ENCODE measurements around the gene C11orf24.

Gene C11orf24

DNA sequence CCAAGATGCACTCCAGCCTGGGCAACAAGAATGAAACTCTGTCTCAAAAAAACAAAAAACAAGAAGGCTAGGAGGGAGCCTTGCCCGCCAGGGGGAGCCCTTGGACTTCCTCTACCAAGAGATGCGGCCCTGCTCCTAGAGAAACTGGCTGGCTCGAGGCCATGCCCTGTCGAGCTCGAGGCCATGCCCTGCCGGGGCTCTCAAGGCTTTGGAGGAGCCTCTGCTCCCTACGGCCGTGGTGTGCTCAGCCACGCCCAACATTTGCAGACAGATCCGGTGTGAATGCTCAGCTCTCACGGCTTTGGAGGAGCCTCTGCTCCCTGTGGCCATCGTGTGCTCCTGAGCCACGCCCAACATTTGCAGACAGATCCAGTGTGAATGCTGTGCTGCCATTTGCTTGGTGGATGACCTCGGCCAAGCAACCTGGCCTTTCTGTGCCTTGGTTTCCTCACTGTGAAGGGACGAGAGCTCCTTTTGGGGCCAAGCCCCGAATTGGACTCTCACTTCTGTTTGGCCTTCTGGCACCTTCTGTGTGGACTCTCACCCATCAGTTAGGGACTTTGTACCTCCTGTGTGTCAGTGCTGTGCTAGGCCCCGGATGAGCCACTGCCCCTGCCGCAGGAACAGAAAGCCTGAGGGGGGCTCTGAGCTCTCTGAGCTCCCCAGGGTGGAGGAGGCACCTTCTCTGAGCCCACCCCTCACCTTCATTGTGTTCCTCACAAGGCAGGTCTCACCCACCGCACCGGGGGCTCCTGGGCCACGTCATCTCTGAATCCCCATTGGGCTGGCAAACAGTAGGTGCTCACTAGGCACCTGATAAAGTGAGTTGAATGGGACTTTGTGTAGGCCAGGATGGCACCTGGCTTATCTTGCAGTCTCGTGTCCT is 14.1 kb downstream of the C11orf24 start:
- Histone ChIP-seq H3K4me3 (ENCODE audit: low read depth, low read length) (no peak overlapping the region), H4K12ac (ENCODE audit: low read depth, low read length) (peak overlapping the region; percentile 13), H3K79me1 (ENCODE audit: low read length) (no peaks in the 10 kb centered on the region), H2AK5ac (ENCODE audit: low read length) (no peak overlapping the region), H3K36me3 (ENCODE audit: control insufficient read depth in 1 of 2, insufficient read depth in 2 of 2, low read length in 2 of 2) (peaks cover 16 to 21% of the 10 kb centered on the region in 2 experiments), H3K27ac (ENCODE audit: low read depth, low read length) (no peak overlapping the region), H3K9me3 (ENCODE audit: insufficient read depth, low read depth, low read length) (peaks cover 5% of the 10 kb centered on the region), H3K79me2 (ENCODE audit: control insufficient read depth, insufficient read depth, low read length, poor library complexity) (no peaks in the 10 kb centered on the region), H3K14ac (ENCODE audit: low read length) (no peak overlapping the region), H3K27me3 (ENCODE audit: insufficient read depth, low read length) (no peaks in the 10 kb centered on the region), H3K4me1 (ENCODE audit: control insufficient read depth in 1 of 2, insufficient read depth in 2 of 2, low read length in 2 of 2) (no peaks in the 10 kb centered on the region), H3K4ac (ENCODE audit: low read depth, low read length) (no peak overlapping the region), H4K91ac (ENCODE audit: low read depth, low read length) (no peak overlapping the region), H4K8ac (ENCODE audit: low read depth, low read length) (no peak overlapping the region), H3K4me2 (ENCODE audit: low read length) (no peak overlapping the region), H3K18ac (ENCODE audit: low read length) (no peak overlapping the region), H2BK12ac (ENCODE audit: low read length) (no peak overlapping the region), H3K23ac (ENCODE audit: low read length) (no peak overlapping the region), H2AFZ (ENCODE audit: insufficient read depth, low read length, poor library complexity) (peak overlapping the region; percentile 62), H3K9ac (ENCODE audit: low read length) (no peak overlapping the region), H2BK120ac (ENCODE audit: insufficient read depth, low read length, poor library complexity) (no peak overlapping the region), H2BK5ac (ENCODE audit: low read depth, low read length, poor library complexity) (no peak overlapping the region)
- peak; percentile 92 to 95 for DNase-seq
- WGBS (ENCODE audit: extremely low coverage, insufficient coverage, insufficient read length) = no CpG with 5 or more reads among the region's 22 CpGs

DNA sequence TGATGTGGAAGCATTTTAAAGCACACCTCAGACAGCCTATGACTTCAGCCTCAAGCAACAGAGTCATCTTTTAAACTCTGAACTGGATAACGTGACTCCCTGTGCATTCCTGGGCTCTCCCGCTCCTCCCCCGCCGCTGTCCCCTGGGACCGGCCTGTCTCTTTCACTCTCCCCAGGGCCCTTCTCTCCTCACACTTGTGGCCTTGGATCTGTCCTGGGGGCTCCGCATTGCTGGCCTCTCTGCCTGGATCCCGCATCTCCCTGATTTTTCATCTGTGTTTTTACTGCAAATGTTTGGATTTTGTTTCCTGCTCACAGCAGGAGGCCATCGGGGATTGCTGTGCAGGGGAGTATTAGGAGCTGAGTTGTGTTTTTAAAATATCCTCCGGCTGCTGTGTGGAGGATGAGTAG is 15.4 kb downstream of the C11orf24 start:
- H4K91ac ChIP-seq (ENCODE audit: low read depth, low read length) = no peak overlapping the region
- no peaks in the 10 kb centered on the region for H3K79me1 ChIP-seq (ENCODE audit: low read length)
- no peak overlapping the region for H2BK120ac ChIP-seq (ENCODE audit: insufficient read depth, low read length, poor library complexity)
- no peak overlapping the region for H2AK5ac ChIP-seq (ENCODE audit: low read length)
- peaks cover 3 to 7% of the 10 kb centered on the region in 2 experiments for H3K36me3 ChIP-seq (ENCODE audit: control insufficient read depth in 1 of 2, insufficient read depth in 2 of 2, low read length in 2 of 2)
- no peak overlapping the region for H3K18ac ChIP-seq (ENCODE audit: low read length)
- H3K4me3 ChIP-seq (ENCODE audit: low read depth, low read length) = no peak overlapping the region
- H3K9ac ChIP-seq (ENCODE audit: low read length) = no peak overlapping the region
- H3K4me2 ChIP-seq (ENCODE audit: low read length) = no peak overlapping the region
- no peak overlapping the region for H4K12ac ChIP-seq (ENCODE audit: low read depth, low read length)
- H3K27me3 ChIP-seq (ENCODE audit: insufficient read depth, low read length) = no peaks in the 10 kb centered on the region
- H3K23ac ChIP-seq (ENCODE audit: low read length) = no peak overlapping the region
- no peaks in the 10 kb centered on the region for H3K4me1 ChIP-seq (ENCODE audit: control insufficient read depth in 1 of 2, insufficient read depth in 2 of 2, low read length in 2 of 2)
- no peak overlapping the region for H2BK12ac ChIP-seq (ENCODE audit: low read length)
- H3K14ac ChIP-seq (ENCODE audit: low read length) = no peak overlapping the region
- H3K79me2 ChIP-seq (ENCODE audit: control insufficient read depth, insufficient read depth, low read length, poor library complexity) = no peaks in the 10 kb centered on the region
- no peak for DNase-seq
- no peak overlapping the region for H2AFZ ChIP-seq (ENCODE audit: insufficient read depth, low read length, poor library complexity)
- no peak overlapping the region for H2BK5ac ChIP-seq (ENCODE audit: low read depth, low read length, poor library complexity)
- WGBS (ENCODE audit: extremely low coverage, insufficient coverage, insufficient read length) = no CpG with 5 or more reads among the region's 9 CpGs
- H3K9me3 ChIP-seq (ENCODE audit: insufficient read depth, low read depth, low read length) = peaks cover 5% of the 10 kb centered on the region
- no peak overlapping the region for H3K4ac ChIP-seq (ENCODE audit: low read depth, low read length)
- H3K27ac ChIP-seq (ENCODE audit: low read depth, low read length) = no peak overlapping the region
- no peak overlapping the region for H4K8ac ChIP-seq (ENCODE audit: low read depth, low read length)

DNA sequence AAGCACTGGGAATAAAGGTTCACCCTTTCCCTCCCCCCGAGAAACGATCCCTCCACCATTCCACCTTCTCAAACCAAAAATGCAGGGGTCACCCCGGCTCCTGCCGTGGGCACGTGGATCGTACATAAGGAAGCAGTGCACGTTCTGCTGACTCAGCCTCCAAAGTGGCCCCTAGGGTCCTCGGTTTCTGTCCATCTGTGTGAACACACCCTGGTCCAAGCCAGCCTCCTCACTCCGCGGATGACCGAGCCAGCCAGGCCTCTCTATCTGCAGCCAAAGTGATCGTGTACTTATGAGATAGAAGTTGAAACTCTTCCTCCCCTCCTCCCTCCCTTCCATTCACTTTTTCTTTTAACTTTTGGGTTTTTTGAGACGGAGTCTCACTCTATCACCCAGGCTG is 16.2 kb downstream of the C11orf24 start:
- Histone ChIP-seq H4K12ac (ENCODE audit: low read depth, low read length) (no peak overlapping the region), H3K27ac (ENCODE audit: low read depth, low read length) (no peak overlapping the region), H3K79me2 (ENCODE audit: control insufficient read depth, insufficient read depth, low read length, poor library complexity) (no peaks in the 10 kb centered on the region), H2BK5ac (ENCODE audit: low read depth, low read length, poor library complexity) (no peak overlapping the region), H3K14ac (ENCODE audit: low read length) (no peak overlapping the region), H3K79me1 (ENCODE audit: low read length) (no peaks in the 10 kb centered on the region), H3K23ac (ENCODE audit: low read length) (no peak overlapping the region), H3K4me3 (ENCODE audit: low read depth, low read length) (no peak overlapping the region), H3K4ac (ENCODE audit: low read depth, low read length) (no peak overlapping the region), H4K8ac (ENCODE audit: low read depth, low read length) (no peak overlapping the region), H3K27me3 (ENCODE audit: insufficient read depth, low read length) (no peaks in the 10 kb centered on the region), H2AK5ac (ENCODE audit: low read length) (no peak overlapping the region), H3K9me3 (ENCODE audit: insufficient read depth, low read depth, low read length) (peaks cover 4% of the 10 kb centered on the region), H3K4me1 (ENCODE audit: control insufficient read depth in 1 of 2, insufficient read depth in 2 of 2, low read length in 2 of 2) (no peaks in the 10 kb centered on the region), H2BK120ac (ENCODE audit: insufficient read depth, low read length, poor library complexity) (no peak overlapping the region), H4K91ac (ENCODE audit: low read depth, low read length) (no peak overlapping the region), H3K36me3 (ENCODE audit: control insufficient read depth in 1 of 2, insufficient read depth in 2 of 2, low read length in 2 of 2) (peaks cover 0 to under 1% of the 10 kb centered on the region in 2 experiments), H2AFZ (ENCODE audit: insufficient read depth, low read length, poor library complexity) (no peak overlapping the region), H3K9ac (ENCODE audit: low read length) (no peak overlapping the region), H3K18ac (ENCODE audit: low read length) (no peak overlapping the region), H2BK12ac (ENCODE audit: low read length) (no peak overlapping the region), H3K4me2 (ENCODE audit: low read length) (no peak overlapping the region)
- no CpG with 5 or more reads among the region's 13 CpGs for WGBS (ENCODE audit: extremely low coverage, insufficient coverage, insufficient read length)
- DNase-seq = no peak

GRCh38 chr11:68254421-68254820 is 17.4 kb downstream of the C11orf24 start:
- no peak for DNase-seq
- H2AFZ ChIP-seq (ENCODE audit: insufficient read depth, low read length, poor library complexity) = no peak overlapping the region
- no CpG with 5 or more reads among the region's 14 CpGs for WGBS (ENCODE audit: extremely low coverage, insufficient coverage, insufficient read length)
- no peak overlapping the region for H4K8ac ChIP-seq (ENCODE audit: low read depth, low read length)
- H3K4me3 ChIP-seq (ENCODE audit: low read depth, low read length) = no peak overlapping the region
- H3K27ac ChIP-seq (ENCODE audit: low read depth, low read length) = no peak overlapping the region
- H3K79me2 ChIP-seq (ENCODE audit: control insufficient read depth, insufficient read depth, low read length, poor library complexity) = no peaks in the 10 kb centered on the region
- H3K9me3 ChIP-seq (ENCODE audit: insufficient read depth, low read depth, low read length) = peaks cover 3% of the 10 kb centered on the region
- no peak overlapping the region for H3K9ac ChIP-seq (ENCODE audit: low read length)
- no peaks in the 10 kb centered on the region for H3K79me1 ChIP-seq (ENCODE audit: low read length)
- H2BK120ac ChIP-seq (ENCODE audit: insufficient read depth, low read length, poor library complexity) = no peak overlapping the region
- no peak overlapping the region for H3K18ac ChIP-seq (ENCODE audit: low read length)
- no peaks in the 10 kb centered on the region for H3K27me3 ChIP-seq (ENCODE audit: insufficient read depth, low read length)
- no peaks in the 10 kb centered on the region for H3K36me3 ChIP-seq (ENCODE audit: control insufficient read depth in 1 of 2, insufficient read depth in 2 of 2, low read length in 2 of 2)
- no peak overlapping the region for H4K12ac ChIP-seq (ENCODE audit: low read depth, low read length)
- no peak overlapping the region for H4K91ac ChIP-seq (ENCODE audit: low read depth, low read length)
- H3K4me2 ChIP-seq (ENCODE audit: low read length) = no peak overlapping the region
- no peak overlapping the region for H2AK5ac ChIP-seq (ENCODE audit: low read length)
- H2BK12ac ChIP-seq (ENCODE audit: low read length) = no peak overlapping the region
- H2BK5ac ChIP-seq (ENCODE audit: low read depth, low read length, poor library complexity) = no peak overlapping the region
- no peaks in the 10 kb centered on the region for H3K4me1 ChIP-seq (ENCODE audit: control insufficient read depth in 1 of 2, insufficient read depth in 2 of 2, low read length in 2 of 2)
- no peak overlapping the region for H3K4ac ChIP-seq (ENCODE audit: low read depth, low read length)
- H3K23ac ChIP-seq (ENCODE audit: low read length) = no peak overlapping the region
- no peak overlapping the region for H3K14ac ChIP-seq (ENCODE audit: low read length)

All from trophoblast cell (in vitro differentiated cells and primary cell).